ENCODE measurements around the gene PIK3R3.

The PIK3R3 gene

DNA sequence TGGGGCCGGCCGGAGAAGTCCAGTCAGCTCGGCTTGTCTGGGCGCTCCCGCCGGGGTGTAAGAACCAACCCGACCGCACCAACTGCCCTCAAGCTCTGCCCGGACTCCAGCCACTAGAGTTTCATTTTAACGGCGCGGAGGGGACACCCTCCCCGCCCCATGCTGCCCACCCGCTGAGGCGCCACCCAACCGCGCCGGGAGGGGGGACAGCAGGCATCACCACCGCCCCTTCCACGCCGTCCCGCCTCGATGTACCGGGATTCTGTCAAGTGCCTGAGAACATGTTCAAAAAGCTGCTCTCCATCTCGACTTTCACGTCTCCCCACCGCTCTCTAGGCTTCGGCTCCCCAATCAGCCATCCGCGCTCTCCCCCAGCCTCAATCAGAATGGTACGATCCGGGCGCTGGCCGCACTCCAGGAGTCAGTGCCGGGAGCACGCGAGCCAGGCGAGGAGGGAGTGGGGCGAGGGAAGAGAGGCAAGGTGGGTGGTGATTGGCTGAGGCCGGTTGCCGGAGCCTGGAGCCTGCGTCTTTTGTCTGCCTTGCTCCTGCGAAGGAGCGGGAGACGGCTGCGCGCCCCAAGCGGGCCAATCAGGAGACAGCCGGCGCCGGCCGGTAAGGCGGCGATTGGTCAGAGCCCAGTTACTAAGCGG is at the start of gene PIK3R3:
Gene PIK3R3 (minus strand): TSS at position 101 of the 652 bp plus-strand sequence. CDS start 677 bp downstream, outside the sequence.
- peak; percentile 100 for DNase-seq

DNA sequence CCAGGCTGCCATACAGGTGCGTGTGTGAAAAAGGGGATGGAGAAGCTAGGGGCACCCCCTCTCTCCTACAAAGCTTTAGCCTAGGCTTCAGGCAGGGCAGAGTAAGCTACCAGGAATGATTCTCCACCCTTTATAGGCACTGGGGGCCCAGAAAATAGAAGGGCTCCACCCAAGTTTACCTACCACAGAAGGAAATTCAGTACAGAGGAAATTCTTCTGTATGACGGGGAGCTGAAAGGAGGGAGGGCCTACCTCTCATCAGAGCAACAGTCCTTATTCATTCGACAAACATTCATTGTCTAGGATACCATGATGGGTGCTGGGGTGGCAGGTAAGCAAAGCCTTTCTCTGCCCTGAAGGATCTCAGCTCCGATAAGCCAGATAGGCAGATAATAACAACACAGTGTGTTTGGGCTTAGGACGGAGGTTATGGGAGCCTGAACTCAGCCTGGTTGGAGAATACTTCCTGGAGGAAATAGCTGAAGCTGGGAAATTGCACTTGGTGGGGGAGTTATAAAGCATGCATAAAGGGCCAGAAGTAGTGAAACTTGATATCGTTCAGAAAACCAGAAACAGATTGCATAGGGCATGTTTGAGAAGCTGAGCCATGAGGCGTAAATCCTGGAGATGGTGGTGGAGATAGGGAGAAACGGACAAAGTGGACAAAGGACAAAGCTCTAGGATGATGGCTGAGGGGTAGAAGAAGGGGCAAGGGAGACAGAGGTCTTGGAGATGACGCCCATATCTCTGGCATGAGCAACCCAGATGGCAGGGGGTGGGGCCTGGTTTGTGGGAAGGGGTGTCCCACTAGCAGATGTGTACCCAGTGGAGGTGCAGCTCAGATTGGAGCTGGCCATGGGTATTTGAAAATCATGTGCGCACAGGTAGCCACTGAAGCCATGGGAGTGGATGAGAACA is 49.2 kb upstream of the PIK3R3 start:
- no peak for DNase-seq

DNA sequence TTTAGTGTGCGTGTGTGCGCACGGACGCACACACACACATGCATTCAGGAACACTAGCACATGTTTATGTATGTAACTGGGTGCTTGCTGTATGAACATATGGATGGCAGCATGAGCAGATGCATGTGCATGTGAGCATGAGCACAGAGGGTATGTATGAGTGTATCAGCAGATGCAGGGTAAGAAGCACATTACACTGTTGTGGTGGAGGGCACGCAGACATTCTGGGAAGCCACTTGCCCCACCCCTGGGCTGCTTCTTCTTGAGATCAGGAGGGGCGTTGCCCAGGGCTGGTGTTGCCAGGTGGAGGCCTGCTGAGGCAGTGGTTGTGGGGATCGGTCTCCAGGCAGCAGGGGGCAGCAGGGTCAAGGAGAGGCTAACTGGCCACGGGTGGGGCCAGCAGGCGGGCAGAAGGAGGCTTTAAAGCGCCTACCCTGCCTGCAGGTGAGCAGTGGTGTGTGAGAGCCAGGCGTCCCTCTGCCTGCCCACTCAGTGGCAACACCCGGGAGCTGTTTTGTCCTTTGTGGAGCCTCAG is 47.7 kb upstream of the PIK3R3 start:
- DNase-seq = peak; percentile 47

DNA sequence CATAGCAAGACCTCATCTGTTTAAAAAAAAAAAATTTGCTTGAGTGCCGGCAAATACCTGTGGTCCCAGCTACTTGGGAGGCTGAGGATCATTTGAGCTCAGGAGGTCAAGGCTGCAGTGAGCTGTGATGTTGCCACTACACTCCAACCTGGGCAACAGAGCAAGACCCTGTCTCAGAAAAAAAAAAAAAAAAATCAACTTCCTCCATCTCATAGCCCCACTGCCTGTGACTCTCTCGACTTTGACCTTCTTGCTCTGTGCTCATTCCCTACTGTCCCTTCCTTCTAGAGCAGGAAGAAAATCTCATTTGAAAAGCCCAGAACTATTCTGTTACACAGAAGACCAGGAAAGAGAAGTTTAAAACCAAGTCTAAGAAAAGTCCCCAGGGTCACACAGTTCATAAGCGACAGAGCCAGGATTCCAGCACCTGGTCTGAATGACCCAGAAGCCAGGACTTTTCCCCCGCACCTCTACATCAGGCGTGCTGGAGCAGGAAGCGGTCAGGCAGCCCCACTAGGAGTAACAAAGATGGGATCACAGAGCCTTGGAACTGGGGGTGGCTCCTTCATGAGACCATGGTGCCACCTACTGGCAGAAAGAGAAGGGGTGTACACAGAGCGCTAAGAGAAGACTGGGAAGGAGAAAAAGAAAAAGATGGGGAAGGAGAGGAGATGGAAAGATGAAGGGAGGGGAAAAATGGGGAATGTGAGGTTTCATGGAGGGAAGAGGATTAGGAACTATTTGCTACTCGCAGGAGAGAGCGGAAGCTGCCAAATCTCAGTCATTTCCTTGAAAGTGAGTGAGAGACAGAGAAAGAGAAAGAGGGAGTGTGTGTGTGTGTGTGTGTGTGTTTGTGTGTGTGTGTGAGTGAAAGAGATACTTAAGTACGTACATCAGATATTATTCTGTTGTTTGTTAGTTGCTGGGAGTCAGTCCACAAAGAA is 47.0 kb upstream of the PIK3R3 start:
- DNase-seq = peak; percentile 85

DNA sequence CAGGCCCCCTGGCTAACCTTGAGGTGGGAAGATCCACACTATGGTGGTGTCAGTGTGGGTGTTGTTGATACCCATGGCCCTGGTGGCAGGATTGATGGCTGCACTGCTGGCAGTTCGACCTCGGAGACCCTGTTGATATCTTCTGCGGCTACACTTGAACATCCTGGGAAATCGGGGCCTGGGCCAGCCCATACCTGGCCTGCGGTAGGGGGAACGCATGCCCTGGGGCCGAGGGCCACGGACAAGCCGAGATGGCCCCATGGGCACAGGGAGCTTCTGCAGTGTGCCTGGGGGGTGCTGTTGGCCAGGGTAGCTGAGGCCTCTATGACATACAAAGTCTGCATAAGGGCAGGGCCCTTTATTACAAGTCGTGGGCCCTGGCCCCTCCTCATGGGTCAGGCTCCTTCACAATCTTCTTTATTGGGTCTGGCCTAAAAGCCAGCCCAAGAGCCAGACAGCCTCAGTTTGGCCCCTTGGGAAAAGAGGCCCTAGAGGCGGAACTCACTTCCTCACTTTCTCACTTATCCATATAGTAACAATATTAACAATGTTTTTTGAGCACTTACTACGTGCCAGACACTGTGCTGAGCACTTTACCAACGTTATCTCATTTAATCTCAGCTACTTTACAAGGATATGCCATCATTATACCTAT is 43.9 kb upstream of the PIK3R3 start, which contains the start of gene P3R3URF:
Gene P3R3URF (minus strand): TSS at position 278 of the 655 bp plus-strand sequence. CDS start 17 bp downstream, at position 261.
- no peak for DNase-seq

DNA sequence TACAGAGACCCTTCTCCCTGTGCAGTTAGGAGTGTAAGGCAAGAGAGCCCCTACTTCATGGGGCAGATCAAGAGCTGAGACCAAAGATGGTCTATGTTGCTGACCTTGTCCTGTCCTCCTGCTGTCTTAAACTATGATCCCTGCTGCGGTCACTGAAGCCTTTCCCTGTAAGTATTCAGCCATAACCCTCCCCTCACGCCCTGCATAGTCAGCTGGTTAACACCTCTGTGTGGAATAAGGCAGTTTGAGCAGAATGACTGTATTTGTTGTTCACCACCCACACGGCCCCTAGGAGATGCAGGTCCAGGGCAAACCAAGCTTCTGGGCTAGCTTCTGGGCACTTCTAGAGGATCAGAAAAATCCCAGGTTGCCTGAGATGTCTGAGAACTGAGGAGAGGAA is 42.8 kb upstream of the PIK3R3 start:
- DNase-seq = no peak

DNA sequence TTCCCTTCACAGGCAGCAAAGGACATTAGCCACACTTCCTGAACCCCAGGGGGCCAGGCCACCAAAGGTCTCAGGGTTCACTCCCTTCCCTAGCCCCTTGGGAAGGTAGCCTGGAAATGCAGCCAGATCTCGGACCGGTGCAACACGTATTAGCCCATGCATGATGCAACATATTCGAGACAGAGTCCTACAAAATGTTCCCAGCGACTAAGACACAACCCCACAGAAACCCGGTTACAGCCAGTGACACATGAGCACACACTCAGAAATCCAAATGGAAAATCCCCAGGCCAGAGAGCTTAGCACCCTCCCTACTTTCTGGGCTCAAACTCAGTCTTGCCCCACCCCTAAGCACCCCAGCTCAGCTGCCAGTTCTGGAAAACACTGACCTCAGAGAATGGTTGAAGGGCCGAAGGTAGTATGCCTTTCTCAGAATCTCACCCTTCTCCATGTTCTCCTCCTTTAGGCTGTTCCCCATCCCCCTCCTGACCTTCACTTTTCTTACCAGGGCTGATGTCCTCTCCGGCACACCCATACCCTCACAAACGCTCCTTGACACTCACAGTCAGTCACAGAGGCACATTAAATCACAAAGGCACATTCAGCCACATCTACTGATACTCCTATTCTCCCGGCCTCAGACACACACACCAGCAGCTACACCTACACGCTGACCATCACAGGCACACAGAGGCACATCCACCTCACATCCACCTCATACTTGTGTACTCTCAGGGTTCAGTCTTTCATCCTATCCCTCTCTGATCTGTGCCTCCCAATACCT is 42.2 kb upstream of the PIK3R3 start, which contains the start of gene TSPAN1:
Gene TSPAN1 (plus strand): TSS at position 640 of the 784 bp plus-strand sequence. CDS start 6,021 bp downstream, outside the sequence.
- no peak for DNase-seq

DNA sequence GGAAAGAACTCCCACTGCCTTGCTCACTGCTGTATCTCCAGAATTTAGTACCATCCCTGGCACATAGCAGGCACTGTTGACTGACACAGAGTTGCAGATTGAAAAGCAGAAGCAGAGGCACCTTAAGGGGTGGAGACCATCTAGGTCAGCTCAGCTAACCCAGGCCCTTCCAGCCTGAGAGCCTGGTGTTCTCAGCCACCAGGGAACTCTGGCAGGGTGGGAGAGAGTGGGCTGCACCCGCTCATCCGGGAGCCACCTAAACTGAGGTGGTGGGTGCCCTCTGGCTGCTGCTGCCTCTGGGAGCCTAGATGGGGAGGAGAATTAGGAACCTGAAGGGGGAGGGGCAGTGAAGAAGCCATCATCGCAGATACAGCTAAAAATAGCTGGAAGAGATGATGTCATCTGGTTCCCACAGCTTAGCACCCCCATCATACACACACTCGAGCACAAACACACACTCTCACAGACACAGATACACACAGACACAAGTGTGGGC is 41.0 kb upstream of the PIK3R3 start:
- no peak for DNase-seq

DNA sequence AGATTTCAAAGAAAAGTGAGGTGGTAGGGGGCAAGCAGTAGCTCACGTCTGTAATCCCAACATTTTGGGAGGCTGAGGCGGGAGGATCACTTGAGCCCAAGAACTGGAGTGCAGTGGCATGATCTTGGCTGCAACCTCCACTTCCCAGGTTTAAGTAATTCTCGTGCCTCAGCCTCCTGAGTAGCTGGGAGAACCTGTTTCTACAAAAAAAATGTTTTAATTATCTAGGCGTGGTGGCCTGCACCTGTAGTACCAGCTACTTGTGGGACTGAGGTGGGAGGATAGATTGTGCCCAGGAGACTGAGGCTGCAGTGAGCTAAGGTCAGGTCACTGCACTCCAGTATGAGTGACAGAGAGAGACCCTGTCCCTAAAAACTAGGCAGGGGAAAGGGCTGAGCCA is 39.9 kb upstream of the PIK3R3 start:
- DNase-seq = no peak

DNA sequence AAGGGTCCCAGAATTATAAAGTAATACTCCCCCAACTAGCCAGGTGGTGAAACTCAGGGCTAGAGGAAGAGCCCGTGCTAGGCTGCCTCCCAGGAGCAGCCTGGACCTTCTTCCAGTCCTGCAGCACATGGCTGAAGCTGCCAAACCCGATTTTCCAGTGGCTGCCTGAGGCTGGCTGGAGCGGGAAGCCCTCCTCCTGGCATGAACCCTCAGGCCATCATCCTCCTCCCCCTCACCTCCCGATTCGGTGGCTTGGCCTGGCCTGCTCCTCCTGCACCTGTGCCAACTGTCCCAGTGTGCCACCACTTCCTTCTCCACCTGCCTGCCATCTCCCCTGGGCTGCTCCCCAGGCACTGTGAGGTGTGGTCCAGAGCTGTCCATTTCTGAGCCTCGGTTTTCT is 39.4 kb upstream of the PIK3R3 start:
- peak; percentile 34 for DNase-seq

DNA sequence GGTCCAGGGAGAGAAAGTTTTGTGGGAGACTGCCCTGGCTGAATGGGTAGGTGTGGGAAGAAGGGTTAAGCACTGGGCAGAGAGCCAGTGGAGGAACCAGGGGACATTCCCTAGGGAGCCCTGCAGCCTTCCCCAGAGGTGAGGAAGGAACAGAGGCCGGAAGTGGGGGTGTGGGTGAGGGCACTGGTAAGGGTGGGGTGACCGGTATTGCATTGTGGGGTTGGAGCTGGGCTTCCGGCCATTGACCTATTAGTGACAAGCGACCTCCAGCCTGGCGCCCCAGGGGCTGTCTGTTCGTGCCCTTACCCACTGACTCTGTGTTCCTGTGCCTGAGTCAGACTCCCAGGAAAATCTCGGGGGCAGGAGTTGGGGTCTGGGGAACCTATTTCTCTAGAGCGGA is 38.9 kb upstream of the PIK3R3 start:
- no peak for DNase-seq

DNA sequence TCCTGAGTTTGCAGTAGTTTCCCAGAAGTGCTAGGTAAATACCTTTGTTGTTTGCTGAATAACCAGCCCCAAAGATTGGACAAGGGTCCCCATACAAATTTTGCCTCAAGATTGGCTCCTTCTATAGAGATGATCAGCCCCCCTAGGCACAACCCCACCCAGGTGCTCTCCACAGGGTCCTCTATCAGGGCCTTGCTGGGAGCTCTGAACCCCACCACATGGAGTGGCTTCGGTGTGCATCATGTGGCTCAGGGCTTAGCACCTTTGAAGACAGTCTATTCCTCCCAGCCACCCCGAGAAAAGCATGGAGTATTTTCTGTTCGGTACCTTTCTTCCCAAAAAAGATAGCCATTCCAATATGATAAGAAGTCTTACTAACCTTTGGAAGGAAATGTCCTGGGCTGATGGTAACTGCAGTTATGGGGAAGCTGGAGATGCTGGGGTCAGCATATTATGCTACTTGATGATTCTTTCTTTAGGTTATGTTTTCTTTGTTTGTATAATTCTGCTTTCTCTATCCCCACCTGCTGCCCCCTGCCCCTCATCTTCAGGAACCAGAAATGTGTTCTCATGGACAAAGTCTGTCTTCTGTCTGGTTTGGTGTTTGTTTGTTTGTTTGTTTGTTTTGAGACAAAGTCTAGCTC is 37.5 kb upstream of the PIK3R3 start:
- no peak for DNase-seq

DNA sequence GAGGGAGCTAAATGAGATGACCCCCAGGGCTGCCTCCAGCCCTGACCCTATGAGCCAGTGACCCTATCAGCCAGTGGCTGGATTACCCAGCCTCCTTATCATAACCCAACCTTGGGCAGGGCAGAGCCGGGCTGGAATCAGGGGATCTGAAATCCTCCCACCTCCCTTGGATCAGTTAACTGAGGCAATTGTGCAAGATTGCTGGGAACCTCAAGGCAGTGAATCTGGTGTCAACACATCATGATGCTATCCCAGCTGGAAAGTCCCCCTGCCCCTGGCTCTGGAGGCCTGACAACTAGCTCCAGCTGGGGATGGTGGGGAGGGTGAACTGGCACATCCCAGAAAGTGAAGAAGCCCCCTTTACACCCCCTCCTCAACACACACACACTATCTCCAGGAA is 36.0 kb upstream of the PIK3R3 start:
- no peak for DNase-seq

DNA sequence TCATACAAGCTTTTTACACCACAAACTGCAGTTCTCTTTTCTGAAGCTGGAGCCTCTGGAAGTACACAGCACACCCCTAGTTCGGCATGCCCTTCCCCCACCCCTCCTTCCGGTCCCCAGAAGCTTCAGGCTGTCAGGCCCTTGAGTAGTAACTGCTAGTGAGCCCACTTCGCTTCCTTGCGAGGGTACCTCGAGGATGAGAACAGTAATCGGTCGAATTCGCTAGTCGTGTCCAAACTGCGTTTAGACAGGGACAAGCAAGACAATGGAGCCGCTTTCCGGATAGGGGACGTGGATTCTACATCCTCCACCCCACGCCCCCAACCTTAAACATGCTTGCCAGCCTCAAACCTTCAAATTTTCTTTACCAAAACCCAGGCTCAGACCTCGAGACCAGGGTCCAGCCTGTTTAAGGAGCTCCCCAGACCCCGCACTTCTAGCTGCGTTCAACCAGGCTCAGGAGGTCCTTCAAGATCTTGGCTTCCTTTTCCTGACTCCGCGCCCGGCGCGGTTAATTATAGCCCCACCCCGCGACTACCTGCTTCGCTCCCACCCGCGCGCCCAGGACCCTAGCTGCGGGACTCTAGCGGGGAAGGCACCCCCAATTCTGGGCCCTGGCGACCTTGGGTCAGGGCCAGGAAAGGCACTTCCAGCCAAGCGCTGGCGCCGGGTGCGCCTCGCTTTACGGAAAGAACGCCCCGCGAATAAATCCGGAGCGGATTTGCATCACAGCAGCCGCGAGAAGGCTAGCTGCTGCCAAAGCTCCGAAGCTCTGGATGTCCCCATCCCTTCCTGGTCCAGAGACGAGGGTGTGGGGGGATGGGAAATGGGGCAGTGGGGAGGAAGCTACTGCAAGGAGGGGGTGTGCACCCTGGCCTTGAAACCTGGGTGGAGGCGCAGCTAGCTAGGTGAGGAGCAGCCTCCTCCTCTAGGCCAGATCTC is 34.4 kb upstream of the PIK3R3 start:
- no peak for DNase-seq

DNA sequence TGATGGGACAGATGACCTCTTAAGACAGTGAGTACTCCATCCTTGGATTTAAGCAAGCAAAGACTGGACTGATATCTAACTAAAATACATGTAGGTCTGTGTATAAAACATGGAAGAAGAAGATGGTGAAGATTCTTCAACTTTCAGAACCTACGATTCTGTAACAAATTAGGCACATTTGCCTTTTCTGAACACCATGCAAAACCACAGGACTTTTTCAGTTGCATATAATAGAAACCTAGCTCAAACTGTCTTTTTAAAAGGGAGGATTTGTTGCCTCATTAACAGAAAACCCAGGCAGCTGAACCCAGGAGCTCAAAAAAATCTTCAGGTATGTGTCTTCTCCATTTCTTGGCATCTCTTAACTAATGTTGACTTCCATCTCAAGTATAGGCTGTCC is 27.8 kb upstream of the PIK3R3 start:
- no peak for DNase-seq

DNA sequence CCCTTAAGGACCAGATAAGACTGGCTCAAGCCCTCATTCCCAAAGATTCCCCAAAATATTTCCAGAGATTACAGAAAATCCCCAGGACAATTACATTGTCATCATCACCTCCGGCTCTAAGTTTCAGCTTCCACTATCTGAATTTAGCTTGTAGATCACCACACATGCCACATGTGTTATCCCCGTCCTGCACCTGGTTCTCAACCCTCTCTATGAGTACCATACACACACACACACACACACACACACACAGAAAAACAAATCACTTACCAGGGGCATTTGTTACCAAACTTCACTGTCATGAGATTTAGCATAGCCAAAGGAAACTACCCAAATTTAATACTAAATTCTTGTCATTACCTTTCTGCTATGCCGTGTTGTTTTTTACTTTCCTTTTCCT is 27.1 kb upstream of the PIK3R3 start:
- DNase-seq = no peak

DNA sequence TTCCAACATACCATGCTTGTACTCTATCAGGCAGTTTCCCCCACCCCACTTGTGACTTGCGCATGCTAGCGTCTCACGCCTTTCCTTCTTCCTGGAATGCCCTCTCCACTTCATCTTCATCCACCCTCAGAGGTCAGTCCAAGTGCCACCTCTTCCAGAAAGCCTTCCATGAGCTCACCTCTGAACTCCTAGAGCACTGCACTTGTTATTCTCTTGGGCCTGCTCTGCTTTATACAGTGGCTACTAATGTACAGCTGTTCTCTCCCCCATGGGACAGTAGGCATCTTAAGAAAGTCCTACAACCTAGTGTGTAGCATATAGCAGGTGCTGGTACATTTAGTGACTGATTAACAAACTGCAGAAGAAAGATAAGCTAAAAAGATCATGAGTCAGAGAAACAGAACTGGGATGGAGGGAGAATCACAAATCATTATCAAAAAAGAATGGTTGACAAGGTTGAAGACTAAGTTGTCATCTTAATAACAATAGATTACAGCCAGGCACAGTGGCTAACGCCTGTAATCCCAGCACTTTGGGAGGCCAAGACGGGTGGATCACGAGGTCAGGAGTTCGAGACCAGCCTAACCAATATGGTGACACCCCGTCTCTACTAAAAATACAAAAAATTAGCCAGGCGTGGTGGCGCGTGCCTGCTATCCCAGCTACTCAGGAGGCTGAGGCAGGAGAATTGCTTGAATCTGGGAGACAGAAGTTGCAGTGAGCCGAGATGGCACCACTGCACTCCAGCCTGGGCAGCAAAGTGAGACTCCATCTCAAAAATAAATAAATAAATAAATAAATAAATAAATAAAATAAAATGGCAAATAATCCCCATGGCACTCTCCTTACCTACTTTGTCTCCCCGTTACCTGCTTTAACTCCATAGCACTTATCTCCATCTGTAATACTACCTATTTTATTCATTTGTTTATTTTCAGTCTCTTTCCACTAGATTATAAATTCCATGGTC is 26.2 kb upstream of the PIK3R3 start:
- no peak for DNase-seq

DNA sequence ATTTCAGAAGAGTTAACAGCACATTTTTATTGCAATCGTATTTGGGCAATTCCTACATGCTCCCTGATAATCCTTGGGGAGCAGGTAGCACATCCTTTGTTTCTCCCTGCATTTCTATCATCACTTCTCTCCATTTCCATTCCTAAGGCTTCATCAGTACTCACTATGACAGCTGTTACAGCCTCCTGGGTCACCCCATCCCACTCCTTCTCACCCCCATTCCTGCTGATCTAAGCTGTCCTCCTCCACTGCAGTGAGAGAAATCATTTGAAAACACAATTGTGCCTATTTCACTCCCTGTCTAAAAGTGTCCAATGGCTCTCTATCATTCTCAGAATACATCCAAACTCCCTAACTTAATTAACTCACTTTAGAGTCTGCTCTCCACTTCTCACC is 25.5 kb upstream of the PIK3R3 start:
- DNase-seq = no peak

Data from NCI-H526 treated with DMSO at 0.1 percent for 48 hours (cell line).